Epithelial cell of esophagus (primary cell): Measurements from ENCODE around the gene PARVG.

Source experiments
- DNase-seq: peaks from one replicate; pipeline ENCODE4 v3.0.0; 2010; ENCODE audit warnings: low read depth
- H3K4me3 ChIP-seq: 2 replicates; pipeline ENCODE4 v1.5.1; 2011; ENCODE audit warnings: mild to moderate bottlenecking, low read length, control low read depth
- CTCF ChIP-seq: IDR thresholded peaks from 2 replicates; pipeline ENCODE4 v1.5.1; 2011; ENCODE audit warnings: low read depth, mild to moderate bottlenecking, low read length, control low read depth, inconsistent platforms; ENCODE audit not compliant: insufficient read depth; ENCODE audit errors: missing control alignments

Gene PARVG

GRCh38 chr22:44221710-44222475 lies 41.2 kb downstream of the PARVG start:
- no peak for TF ChIP-seq CTCF
- no peak overlapping the region for H3K4me3 ChIP-seq
- no peak for DNase-seq

GRCh38 chr22:44224166-44224565 lies 43.4 kb downstream of the PARVG start:
- no peak overlapping the region for H3K4me3 ChIP-seq
- DNase-seq, result peak; percentile 80
- TF ChIP-seq CTCF, result no peak

GRCh38 chr22:44225091-44225689 lies 44.5 kb downstream of the PARVG start:
- DNase-seq, result no peak
- TF ChIP-seq CTCF, result no peak
- no peak overlapping the region for H3K4me3 ChIP-seq

GRCh38 chr22:44225812-44226211 lies 45.1 kb downstream of the PARVG start:
- no peak overlapping the region for H3K4me3 ChIP-seq
- DNase-seq, result no peak
- TF ChIP-seq CTCF, result no peak

- H3K4me3 ChIP-seq, result no peak overlapping the region
- no peak for TF ChIP-seq CTCF
- DNase-seq, result peak; percentile 70
Observed at GRCh38 chr22:44229331-44229730, 48.6 kb downstream of the PARVG start.

GRCh38 chr22:44229809-44230208 lies 49.1 kb downstream of the PARVG start:
- TF ChIP-seq CTCF, result no peak
- H3K4me3 ChIP-seq, result no peak overlapping the region
- DNase-seq, result peak; percentile 59
